Stimulated activated CD4-positive, alpha-beta T cell treated with anti-CD3 and anti-CD28 coated beads, TNF-alpha, amount 100 ng/mL, for 1 hour (primary cell): ENCODE data around the gene CFAP46.
"Not testable (repeated sequence)": the region's sequence is repeated elsewhere in the genome, so short reads cannot be mapped to it uniquely, and the experiment has no call there.

Experiments
- DNase-seq, 3 donors: peaks; one replicate each; pipeline ENCODE4 v3.0.0-alpha.2; 2020; ENCODE audit warnings: low read depth in 3 of 3, low spot score in 1 of 3

Gene CFAP46

DNA sequence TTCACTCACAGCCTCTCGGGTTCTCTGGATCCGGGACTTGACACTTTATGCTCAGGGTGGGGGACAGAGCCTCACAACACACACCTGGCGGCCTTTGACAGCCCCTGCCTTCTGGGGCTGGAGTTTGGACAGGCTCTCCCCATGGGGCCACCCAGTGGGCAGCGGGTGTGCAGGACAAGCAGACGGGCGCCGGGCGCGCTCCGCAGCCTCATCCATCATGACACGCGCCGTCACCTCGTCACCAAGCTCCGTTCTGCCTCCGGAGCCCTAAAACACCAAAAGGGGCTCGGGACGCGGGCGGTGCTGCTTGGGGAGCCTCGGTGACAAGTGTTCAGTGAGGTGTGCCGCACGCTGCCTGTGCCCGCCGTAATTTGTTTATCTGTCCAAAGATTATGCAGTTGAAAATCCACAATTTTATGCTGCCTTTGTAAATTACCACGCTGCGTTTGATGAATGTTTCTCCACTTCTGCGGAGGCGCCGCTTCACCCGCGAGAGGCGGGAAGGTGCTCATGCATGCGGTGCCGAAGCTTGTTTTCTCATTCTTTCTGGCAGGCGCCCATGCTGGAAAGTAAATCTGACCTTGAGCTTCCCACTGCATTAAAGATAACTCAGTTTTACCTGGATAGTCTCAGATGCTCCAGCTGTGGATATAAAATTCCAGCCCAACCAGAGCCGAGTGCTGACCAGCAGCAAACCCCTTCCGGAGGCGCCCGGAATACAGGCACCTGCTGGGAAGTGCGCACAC, 162.6 kb downstream of the CFAP46 start:
- DNase-seq, result no peak

DNA sequence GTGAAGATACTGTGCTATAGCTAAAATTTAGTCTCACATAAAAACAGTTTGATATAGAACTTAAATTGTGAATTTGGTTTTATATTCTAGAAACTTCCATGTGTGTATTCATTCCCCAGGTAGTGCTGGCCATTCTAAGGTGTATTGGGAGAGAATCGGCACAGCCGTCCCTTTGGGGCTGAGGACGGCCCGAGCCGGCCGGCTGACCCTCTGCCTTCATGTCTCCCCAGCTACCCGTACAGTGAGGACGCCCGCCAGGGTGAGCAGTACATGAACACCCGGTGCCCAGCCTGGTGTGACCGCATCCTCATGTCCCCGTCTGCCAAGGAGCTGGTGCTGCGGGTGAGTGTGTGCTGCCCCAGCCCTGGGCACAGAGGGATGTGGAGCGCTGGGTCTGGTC, 164.9 kb downstream of the CFAP46 start:
- no peak for DNase-seq

DNA sequence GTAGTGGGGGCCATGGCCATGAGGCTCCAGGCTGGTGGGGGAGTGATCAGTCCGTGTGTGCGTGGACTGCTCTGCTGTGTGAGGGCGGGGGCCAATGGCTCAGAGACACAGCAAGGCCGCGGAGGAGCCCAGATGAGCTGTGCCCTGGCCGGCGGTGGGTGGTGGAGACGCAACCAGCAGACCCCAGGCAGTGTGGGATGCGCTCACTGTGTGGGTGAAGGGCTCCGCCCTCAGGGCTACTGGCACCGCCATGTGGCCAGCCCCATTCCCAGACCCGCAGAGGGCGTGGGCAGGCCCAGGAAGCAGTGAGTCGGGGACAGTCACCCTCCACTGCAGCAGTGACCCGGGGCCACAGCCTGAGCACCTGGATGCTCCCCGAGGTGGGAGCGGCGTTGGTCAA, 165.5 kb downstream of the CFAP46 start:
- DNase-seq, result no peak

DNA sequence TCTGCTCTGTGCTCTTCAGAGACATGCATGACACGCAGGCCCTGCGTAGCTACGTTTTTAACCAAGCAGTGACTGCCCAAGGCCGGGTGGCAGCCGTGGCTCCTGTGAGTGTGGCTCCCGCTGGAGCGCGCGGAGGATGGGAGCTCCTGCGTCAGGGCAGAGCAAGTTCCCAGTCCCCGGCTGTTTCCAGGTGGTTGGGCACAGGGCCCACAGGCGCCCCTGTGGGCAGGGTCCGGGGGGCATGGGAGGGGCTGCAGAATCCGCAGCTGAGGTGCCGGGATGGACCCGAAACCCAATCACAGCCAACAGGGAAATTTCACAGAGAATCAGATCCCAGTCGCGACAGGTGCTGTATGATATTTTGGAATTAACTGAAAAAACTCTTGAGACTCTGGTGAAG, 166.2 kb downstream of the CFAP46 start:
- DNase-seq, result no peak

DNA sequence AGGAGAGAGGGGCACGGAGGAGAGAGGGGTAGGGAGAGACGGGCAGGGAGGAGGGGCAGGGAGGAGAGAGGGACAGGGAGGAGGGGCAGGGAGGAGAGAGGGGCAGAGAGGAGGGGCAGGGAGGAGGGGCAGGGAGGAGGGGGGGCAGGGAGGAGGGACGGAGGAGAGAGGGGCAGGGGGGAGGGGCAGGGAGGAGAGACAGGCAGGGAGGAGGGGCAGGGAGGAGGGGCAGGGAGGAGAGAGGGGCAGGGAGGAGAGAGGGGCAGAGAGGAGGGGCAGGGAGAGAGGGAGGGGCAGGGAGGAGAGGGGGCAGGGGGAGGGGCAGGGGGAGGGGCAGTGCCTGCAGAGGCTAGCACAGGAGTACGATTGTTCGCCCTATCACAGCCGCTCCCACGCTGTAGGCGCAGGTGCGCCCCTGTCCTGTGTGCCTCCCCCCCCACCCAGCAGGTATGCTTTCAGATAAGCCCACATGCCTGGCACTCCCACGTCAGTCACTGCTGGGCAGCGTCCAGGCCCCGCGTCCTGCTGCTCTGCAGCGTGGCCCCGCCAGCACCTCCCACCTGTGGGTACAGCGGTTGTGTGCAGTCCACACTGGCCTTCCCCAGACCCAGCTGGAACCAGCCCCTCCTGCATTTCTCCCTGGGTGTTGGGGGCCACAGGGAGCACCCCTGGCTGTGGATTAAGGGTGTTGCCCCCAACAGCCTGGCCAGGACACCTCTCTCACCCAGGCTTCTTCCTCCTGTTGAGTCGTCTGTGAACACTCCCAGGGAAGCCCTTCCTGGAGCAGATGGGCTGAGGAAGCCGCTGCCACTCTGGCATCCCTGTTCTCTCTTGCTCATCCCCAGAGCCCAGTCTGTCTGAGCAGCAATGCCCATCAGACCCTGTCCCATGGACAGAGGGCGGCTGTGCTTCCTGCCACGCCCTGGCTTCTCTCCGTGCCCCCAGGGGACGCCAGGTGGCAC, 167.2 kb downstream of the CFAP46 start:
- no peak for DNase-seq

DNA sequence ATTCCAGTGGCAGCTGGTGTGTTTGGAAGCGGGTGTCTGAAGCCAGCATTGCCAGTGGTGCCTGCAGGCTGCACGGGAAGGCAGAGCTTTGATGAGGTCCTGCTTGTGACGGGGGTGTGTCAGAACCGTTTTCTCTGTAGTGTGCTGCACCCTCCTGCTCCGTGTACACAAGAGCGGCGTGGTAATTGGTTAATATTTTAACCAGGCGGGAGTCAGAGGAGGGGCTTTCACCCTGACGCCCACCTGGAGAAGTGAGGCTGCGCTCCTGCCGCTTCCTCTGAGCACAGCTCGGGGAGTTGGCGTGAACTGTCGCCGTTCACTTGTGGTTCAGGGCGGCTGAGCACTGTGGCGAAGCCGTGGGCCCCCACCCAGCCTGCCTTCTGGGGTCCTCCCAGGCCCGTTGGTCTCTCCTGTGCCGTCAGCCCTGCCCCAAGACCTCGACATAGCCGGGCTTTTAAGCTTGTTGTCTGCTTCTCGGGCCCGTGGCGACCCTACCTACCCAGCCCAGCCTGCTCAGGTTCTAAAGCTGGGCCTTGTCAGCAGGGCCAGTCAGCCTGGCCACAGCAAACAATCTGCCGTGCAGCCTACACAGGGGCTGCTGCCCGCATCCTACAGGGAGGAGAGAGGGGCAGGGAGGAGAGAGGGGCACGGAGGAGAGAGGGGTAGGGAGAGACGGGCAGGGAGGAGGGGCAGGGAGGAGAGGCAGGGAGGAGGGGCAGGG, 168.0 kb downstream of the CFAP46 start:
- no peak for DNase-seq

DNA sequence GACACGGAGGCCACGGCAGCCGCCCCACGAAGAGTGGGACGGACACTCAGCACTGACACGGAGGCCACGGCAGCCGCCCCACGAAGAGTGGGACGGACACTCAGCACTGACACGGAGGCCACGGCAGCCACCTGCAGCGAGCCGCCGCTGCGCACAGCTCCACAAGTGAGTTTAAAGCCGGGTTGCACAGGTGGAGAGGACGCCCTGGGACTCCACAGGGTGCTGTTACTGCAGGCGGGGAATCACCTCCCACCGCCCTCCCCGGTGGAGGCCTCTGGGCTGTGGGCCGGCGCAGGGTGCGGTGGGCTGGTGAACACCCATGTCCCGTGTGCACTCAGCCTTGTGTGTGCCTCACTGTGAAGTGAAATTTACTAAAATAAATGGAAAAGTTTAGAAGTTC, 169.6 kb downstream of the CFAP46 start:
- not testable (repeated sequence) for DNase-seq

DNA sequence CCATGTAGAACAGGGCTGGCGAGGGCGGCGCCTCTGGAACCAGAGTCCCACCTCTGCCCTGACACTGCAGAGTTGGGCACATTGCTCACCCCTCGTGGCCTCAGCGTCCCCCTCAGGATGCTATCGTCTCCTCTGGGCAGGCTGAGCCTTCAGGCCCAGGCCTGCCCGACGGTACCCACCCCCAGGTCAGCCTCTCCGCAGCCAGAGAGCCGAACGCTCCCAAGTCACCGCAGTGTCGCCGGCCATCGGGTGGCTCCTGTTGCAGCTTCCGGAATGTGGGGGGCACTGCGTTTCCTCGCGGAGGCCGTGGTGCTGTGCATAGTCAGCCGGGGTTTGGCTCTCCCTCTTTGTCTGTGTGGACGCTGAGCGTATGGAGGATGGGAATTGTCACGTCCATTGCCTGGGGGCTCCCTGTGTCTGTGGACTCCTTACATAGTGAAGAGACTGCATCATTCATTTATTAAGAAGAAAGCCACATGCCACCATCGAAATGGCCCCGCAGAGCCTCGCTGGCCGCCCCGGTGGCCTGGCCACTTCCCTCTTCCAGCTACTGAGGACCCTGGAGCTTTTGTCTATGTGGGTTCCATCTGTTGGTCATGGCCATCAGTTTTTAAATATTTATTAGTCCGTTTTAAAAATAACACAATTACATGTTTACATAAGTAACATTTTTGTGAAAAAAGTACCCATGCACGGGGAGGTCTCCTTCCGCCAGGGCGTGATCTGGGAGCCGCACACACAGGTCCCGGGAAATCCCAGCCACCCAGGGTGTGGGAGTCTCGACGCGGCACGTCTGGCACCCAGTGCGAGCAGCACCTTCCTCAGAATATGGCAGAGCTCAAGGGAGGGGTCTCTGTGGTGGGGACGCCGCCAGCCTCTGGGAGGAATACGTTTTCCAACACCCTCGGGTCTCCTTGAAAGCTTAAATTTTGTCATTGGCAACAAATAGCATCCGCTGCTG, 172.0 kb downstream of the CFAP46 start:
- DNase-seq, result no peak

DNA sequence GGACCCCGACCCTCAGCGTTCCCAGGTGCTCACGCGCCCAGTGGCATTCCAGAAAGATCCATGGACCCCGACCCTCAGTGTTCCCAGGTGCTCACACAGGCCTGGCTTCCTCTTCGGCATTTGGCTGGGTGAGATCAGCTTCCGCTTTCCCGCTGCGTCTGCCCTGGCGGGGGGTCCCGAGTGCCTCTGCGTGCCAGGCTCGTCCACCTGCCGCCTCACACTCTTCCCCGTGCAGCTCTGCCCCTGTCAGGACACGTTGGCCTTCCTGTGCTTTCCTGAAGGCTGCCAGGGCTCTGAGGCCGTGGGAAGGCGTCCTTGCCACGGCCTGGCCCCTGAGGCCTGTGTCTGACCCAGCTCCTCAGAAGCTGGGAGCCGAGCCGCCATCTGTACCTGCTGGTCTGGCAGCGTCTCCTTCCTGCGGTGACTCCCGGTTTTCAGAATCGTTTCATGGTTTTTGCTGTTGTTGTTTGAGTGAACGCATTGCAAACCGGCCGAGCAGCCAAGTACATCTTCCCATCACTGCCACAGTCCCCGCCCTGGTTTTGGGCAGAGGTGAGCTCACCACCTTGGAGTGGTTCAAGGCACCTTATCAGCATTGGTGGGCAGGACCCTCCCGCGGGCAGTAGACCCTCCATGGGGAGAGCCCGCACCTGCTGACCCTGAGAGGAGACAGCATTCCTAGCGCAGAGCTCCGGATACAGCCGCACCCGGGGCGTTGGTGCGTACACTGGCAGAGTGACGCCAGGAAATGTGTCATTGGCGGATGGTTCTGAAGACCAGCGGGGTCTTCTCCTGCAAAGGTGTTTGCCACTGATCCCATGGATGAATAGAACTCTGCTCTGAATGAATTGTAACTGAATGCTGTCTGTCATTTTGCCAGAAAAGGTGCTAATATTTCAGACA, 173.8 kb downstream of the CFAP46 start:
- DNase-seq, result no peak

DNA sequence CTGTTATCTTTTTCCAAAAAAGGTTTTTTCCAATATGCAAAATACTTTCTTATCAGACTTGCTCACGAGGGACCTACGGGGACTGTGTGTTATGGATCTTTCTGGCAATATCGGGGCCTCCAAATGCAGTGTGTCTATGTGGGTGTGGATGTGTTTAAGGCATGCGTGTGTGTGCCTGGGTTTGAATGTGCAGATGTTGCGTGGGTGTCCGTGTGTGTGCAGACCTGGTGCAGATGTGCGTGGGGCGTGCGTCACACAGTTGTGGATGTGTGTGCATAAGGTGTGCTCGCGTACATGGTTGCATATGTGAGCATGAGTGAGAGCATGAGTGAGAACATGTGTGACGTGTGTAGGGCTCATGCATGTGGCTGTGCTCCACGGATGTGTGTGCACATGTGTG, 176.1 kb downstream of the CFAP46 start:
- DNase-seq, result no peak

DNA sequence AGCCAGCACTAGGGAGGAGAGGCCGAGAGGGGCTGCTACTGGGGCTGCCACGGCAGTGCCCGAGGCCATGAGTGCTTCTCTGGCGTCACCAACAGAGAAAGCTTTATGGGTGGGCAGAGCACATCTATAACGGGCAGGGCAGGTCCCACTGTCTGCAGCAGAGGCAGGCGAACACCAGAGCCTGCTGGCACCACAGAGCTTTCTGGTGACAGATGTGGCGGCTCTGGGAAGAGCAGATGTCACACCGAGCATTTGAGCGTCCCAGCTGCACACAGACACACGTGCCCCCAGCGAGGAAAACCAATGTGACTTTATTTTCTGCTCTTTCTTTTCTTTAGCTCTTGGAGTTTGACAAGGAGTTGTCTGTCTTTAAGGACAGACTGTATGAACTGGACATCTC, 176.9 kb downstream of the CFAP46 start:
- DNase-seq, result no peak

DNA sequence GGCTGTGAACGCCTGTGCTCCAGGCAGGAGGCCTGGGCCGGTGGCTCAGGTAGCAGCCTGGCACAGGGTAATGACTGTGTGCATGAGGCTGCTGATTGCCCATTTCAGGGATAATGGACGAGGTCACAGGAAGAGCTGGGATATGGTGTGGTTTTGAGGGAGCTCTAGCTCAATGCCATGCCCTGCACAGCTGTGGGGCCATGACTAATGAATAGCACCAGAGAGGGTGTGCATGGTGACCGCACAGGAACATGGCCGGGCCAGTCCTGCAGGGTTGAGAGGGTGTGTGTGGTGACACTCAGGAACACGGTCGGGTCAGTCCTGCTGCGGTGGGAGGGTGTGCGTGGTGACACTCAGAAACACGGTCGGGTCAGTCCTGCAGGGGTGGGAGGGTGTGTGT, 178.3 kb downstream of the CFAP46 start:
- no peak for DNase-seq

DNA sequence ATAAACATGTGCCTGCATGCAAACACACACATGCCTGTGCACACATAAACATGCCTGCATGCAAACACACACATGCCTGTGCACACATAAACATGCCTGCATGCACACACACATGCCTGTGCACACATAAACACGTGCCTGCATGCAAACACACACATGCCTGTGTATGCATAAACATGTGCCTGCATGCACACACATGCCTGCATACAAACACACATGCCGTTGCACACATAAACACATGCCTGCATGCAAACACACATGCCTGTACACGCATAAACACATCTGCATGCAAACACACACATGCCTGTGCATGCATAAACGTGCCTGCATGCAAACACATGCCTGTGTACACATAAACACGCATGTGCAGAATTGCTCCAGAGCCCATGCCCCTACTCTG, 178.8 kb downstream of the CFAP46 start:
- no peak for DNase-seq

DNA sequence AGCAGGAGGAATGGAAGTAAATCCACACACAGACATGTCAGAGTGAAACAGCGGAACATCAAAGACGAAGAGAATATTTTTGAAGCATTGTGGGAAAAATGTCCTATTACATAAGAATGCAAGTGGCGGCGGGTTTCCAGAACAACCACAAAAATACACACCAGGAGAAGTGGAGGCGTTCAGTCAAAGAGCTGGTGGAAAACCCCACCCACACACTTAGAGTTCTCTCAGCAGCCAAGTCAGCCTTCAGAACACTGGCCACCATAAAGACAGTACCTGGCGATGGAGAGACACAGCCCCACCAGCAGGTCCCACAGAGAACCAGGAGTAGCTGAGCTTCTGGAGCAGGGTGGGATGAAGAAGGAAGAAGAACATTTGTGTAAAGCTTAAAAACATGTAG, 180.1 kb downstream of the CFAP46 start:
- DNase-seq, result no peak

DNA sequence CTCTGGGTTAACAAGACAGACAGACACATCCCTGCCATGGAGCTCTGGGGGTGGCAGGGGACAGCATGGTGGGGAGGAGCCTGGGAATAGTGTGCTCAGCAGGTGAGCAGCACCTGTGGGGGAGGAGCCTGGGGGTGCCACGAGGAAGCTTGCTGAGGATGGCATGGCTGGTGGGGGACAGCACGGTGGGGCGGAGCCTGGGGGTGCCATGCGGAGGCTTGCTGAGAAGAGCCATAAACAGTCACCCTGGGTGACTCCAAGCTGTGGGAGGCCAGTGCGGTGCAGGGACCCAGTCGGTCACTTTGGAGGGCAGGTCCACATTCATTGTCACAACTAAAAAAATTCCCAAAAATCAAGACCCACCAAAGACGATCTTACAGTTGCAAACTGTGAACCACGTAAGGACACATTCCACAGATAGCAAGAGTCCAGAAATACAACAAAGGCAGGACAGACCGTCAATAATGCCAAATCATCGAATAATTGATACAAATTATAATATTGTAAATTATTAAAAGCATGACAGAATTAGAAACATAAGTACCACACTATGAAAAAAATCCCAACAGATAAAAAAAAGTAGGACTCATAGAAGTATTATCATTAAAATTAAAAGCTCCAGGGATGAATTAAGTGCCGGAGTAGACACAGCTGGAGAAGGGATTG, 180.8 kb downstream of the CFAP46 start:
- DNase-seq, result no peak

DNA sequence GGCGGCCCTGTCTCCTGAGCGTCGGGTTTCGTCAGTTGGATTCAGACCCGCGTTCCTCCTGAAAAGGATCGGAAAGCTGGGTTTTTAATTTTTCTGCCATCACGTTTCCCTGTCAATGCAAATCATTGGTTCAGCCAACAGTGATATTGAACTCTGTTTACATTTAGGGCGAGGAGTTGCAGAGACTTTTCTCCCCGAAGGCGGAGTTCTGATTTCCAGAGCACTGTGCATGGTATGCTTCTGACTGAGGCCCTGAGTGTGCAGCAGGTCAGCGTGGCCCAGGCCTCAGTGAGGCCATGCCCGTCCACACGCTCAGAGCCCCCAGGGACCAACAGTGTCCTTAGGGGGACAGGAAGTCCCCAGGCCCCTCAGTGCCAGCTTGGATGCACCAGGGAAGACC, 183.5 kb downstream of the CFAP46 start:
- DNase-seq, result no peak
